Stimulated activated CD4-positive, alpha-beta T cell treated with anti-CD3 and anti-CD28 coated beads, Interleukin-1b, Interleukin-23, amount 100 ng/mL, for 48 hours (primary cell): ENCODE results near the gene PTGIS.

Source experiments
- DNase-seq: peaks from one replicate; pipeline ENCODE4 v3.0.0-alpha.2; 2020

PTGIS gene

GRCh38 chr20:49595346-49595745, 27.4 kb upstream of the PTGIS start:
- DNase-seq = no peak

DNA sequence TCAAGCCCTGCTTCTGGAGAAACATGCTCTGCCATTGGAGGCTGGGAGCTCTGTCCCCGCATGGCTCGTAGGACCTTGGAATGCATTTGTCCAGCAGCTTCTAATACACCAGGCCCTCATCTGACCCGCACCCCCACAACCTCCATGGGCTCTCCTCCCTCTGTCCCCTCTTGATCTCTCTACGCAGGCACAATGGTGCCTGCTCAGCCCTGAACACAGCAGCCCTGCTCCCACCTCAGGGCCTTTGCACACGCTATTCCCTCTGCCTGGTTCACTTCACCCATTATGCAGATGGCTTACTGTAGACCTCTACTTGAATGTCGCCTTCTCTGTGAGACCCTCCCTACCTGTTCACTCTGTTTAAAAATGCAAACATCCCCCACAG, 27.0 kb upstream of the PTGIS start:
- no peak for DNase-seq

DNA sequence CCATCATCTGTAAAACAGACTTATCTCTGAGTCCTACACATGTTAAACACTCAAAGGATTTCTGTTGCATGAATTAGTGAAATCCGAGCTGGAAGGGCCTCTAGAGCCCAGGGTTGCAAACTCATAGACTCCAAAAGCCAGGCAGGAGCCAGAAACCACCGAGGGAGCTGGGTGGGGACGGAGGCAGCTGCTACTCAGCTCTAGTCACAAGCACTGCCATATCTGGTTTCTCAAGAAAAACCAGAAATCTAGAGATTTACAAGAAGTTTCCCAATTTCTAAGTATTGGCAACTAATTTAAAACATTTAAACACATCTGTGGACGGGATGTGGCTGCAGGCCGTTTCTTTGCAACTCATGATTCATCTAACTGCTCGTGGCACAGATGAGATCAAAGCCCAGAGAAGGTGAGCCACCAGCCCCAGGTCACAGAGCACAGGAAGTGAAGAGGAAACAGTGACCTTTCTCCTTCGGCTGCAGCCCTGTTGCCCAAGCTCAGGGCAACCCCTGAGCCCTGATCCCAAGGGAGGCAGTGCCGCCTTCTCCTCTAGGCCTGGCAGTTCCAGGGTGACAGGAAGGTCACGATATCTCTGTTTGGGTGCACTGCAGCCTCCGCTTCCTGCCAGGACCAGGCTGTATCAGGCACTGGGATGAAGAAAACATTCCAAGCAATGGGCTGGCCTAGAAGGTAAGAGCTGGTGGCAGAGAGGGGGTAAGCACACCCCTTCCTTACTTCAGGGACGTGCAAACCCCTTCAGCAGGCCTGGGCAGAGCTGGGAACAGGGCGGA, 26.4 kb upstream of the PTGIS start:
- peak; percentile 89 for DNase-seq

DNA sequence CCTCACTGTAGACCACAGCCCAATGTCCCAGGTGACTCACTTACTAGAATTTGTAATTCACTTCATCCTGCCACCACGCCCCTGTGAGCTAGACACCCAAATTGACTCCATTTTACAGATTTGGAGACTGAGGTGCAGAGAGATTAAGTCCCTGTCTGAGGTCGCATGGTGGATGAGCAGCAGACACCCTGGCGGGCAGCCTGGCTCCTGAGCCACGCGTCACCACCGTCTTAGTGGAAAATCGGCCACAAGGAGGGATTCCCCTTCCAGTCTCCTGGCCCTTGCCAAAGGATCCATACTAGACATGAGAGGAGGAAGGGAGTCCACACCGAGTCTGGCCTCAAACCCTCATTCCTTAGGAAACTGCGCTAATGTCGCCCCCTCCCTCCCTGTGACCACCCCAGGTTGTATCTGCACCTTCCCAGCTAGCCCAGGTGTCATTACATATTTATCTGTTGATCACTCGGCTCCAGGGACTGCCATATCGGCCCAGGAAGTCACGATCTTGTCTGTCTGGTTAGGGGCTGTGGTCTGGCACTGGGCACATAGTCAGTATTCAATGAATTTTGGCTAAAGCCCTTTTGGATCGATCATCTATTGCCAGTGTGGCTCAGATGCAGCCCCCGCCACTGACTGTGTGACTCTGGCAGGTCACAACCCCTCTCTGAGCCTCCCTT, 25.7 kb upstream of the PTGIS start:
- peak; percentile 67 for DNase-seq

DNA sequence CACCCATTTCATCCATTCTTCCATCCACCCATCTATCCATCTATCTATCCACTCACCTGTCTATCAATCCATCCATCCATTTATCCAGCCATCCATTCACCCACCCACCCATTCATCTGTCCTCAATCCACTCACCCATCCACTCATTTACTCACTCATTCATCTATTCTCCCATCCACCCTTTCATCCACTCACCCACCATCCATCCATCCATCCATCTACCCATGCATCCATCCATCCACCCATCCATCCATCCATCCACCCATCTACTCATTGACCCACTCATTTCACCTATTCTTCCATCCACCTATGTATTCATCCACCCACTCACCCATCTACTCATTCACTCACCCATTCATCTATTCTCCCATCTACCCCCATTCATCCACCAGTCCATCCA, 24.2 kb upstream of the PTGIS start:
- no peak for DNase-seq

DNA sequence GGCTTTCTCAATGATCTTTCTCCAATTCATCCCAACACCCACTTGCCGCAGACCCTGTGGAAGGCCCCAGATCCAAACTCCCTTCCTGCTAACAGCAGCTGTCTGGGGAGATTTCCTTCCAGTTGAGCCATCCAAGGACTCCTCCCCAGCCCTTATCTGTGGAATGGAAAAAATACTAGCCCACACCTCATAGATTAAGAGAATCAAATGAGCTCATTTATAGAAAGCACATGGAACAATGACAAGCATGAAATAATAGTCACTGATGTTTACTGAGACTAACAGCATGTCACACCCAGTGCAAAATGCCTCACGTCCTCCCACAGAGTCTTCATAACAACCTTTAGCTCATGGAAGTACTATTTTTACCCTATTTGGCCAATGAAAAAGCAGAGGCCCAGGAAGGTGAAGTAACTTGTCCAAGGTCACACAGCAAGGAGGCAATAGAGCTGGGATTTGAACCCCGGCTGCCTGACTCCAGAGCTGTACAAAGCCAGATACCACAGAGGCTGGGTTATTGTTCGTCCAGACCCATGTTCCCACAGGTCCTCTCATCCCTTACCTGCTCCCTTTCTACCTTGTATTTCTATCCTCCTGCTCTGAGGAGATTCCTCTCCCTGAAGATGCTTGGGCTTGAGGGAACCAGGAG, 23.4 kb upstream of the PTGIS start:
- DNase-seq = peak; percentile 57

- peak; percentile 37 for DNase-seq
Observed at GRCh38 chr20:49590163-49591017, 22.5 kb upstream of the PTGIS start.

GRCh38 chr20:49589747-49590146, 21.8 kb upstream of the PTGIS start:
- DNase-seq = no peak

DNA sequence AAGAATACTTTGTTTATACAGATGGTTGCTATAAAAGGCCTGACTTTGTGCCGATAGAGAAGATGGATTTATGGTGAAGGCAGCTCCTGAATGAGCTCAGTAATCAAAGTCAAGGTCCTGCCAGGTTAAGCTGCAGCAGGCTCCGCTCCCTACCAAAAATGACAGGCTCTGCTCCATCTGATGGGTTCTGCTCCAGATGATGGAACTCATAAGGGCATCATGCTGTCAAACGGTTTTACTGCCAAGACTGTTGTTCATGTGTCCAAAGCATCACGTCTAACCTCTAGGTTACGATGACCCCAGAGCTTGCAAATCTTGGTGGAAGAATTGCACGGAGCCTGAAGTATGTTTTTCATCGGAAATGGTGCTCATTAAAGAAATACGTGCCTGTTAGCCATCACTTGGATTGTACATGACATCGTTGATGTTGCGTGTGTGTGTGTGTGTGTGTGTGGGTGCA, 19.2 kb upstream of the PTGIS start:
- DNase-seq = no peak

GRCh38 chr20:49585585-49586245, 17.8 kb upstream of the PTGIS start:
- no peak for DNase-seq

GRCh38 chr20:49584418-49585382, 16.8 kb upstream of the PTGIS start:
- DNase-seq = no peak

DNA sequence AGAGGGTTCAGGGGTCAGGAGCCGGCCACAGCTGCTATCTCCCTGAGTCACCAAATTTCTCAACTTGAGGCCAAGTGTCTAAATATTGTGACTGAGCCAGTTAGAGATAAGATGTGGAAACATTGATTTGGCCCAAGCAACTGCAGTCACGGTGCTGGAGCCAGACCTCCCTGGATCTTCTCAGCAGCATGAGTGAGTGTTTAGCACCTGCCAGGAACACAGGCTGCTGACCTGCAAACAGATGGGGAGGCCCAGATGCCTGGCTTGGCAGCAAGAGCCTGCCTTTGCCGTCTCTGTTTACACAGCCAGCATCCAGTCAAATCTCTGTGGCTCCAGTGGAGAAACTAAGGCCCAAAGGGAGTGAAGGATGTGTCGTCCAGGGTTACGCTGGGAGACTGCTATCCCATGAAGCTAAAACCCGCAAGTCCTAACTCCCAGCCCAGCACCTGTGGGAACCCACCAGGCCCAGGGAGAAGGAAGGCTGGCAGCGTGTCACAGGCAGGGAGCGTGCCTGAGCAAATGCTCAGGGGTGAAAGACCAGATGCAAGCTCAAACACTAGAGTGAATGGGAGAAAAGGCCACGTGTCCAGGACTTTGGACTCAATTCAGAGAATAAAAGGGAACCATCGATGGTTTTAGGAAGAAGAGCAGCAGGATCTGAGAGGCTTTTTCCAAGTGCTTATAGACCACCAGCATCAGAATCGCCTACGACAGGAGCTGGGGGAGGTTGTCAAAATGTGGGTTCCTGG, 15.9 kb upstream of the PTGIS start:
- no peak for DNase-seq

DNA sequence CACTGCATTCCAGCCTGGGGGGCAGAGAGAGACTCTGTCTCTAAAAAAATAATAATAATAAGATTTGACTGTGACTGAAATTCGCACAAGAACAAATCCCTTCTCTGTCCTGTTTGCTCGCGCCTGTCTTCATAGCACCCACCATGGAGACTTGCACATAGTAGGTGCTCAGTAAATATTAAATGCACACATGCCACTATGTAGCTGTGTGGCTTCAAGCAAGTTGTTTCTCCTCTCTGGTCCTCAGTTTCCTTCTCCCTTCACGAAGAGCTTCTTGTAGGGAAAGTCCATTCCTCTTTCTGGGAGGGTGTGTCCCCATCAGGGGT, 15.4 kb upstream of the PTGIS start:
- DNase-seq = no peak

GRCh38 chr20:49582413-49583334, 14.7 kb upstream of the PTGIS start:
- DNase-seq = no peak

- no peak for DNase-seq
Observed at GRCh38 chr20:49581482-49581881, 13.5 kb upstream of the PTGIS start.

GRCh38 chr20:49580813-49581174, 12.9 kb upstream of the PTGIS start:
- no peak for DNase-seq

DNA sequence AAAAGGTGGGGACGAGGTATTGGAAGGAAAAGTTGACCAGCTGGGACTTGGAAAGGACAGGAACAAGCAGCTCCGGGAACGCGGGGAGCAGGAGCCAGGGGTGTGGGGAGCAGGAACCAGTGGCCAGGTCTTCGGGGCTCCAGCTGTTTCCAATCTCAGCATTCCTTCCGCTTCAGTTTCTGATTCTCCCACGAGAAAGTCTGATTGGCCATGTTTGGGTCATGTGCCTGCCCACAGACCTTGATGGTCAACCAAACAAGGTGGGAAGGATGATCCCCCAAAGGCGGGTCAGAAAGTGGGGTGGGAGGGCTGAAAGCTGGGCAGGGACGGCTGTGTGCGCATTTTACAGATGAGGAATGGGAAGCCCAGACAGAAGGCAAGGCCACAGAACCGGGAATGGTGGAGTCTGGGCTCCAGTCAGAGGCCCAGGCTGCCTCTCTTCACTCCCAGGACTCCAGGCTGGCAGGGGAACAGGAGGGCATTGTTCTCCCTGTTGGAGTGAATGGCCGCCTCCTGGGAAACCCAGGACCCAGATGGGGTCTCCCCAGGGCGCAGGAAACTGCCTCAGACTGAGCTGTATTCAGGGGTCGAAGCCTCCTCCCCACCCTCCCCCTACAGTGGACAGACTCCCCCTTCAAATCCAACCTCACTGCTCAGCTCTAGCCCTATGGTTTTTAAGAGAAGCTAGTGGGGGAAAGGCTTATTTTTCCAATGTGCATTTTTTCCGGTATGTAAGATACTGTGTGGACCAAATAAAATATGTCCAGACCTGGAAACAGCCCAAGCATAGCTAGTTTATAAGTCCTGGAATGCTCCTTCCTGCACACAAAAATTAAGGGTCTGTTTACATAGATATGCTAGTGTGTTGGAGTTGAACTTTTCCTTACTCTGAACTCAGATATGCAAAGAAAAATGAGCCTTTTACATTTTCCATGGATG, 12.2 kb upstream of the PTGIS start:
- DNase-seq = no peak

DNA sequence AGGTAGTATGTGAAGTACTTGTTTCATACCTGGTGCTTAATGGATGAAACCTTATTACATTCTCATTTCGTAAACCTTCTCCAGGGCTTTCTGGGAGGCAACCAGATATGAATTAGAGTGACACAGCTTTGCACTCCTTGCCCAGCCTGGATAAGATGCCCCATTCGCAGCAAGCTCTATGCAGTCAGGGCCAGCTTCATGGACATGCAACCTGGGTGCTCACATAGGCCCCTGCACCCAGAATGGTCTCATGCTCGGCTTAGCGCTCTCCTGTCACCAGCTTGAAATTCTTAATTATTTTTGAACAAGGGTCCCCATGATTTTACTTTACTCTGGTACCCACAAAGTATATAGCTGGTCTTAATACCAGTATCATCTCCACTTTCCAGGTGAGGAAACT, 11.3 kb upstream of the PTGIS start:
- no peak for DNase-seq
